GM21786 (cell line): ENCODE results near the gene CACNA2D1.

ENCODE experiments used
- ATAC-seq: cut with Tn5 transposase; IDR thresholded peaks from one replicate; pipeline ENCODE4 v1.9.1; 2021; ENCODE audit not compliant: unreplicated experiment

The CACNA2D1 gene

GRCh38 chr7:82347808-82348207 lies 95.8 kb downstream of the CACNA2D1 start:
- no peak for ATAC-seq

GRCh38 chr7:82345886-82346285 lies 97.7 kb downstream of the CACNA2D1 start:
- no peak for ATAC-seq

GRCh38 chr7:82343716-82344115 lies 99.9 kb downstream of the CACNA2D1 start:
- ATAC-seq, result no peak

- ATAC-seq, result no peak
Measured at GRCh38 chr7:82339958-82340357, 103.6 kb downstream of the CACNA2D1 start.

- no peak for ATAC-seq
Measured at GRCh38 chr7:82335927-82336326, 107.7 kb downstream of the CACNA2D1 start.

GRCh38 chr7:82335001-82335400 lies 108.6 kb downstream of the CACNA2D1 start:
- no peak for ATAC-seq

GRCh38 chr7:82331234-82331633 lies 112.3 kb downstream of the CACNA2D1 start:
- ATAC-seq, result no peak

GRCh38 chr7:82330706-82331215 lies 112.8 kb downstream of the CACNA2D1 start:
- no peak for ATAC-seq

- no peak for ATAC-seq
Measured at GRCh38 chr7:82327898-82328297, 115.7 kb downstream of the CACNA2D1 start.

- no peak for ATAC-seq
Measured at GRCh38 chr7:82325416-82325815, 118.2 kb downstream of the CACNA2D1 start.

GRCh38 chr7:82323806-82324205 lies 119.8 kb downstream of the CACNA2D1 start:
- no peak for ATAC-seq

- no peak for ATAC-seq
Measured at GRCh38 chr7:82319674-82320118, 123.9 kb downstream of the CACNA2D1 start.

GRCh38 chr7:82318786-82319185 lies 124.8 kb downstream of the CACNA2D1 start:
- no peak for ATAC-seq

- no peak for ATAC-seq
Measured at GRCh38 chr7:82317760-82318159, 125.8 kb downstream of the CACNA2D1 start.

GRCh38 chr7:82317257-82317721 lies 126.3 kb downstream of the CACNA2D1 start:
- ATAC-seq, result no peak

- no peak for ATAC-seq
Measured at GRCh38 chr7:82313269-82313668, 130.3 kb downstream of the CACNA2D1 start.

GRCh38 chr7:82312646-82313045 lies 130.9 kb downstream of the CACNA2D1 start:
- no peak for ATAC-seq

GRCh38 chr7:82305347-82306005 lies 138.1 kb downstream of the CACNA2D1 start:
- no peak for ATAC-seq

- ATAC-seq, result no peak
Measured at GRCh38 chr7:82294865-82295264, 148.7 kb downstream of the CACNA2D1 start.

GRCh38 chr7:82294382-82294784 lies 149.2 kb downstream of the CACNA2D1 start:
- no peak for ATAC-seq

GRCh38 chr7:82293467-82293866 lies 150.1 kb downstream of the CACNA2D1 start:
- ATAC-seq, result no peak

GRCh38 chr7:82291931-82292330 lies 151.6 kb downstream of the CACNA2D1 start:
- ATAC-seq, result no peak

- ATAC-seq, result no peak
Measured at GRCh38 chr7:82289889-82290288, 153.7 kb downstream of the CACNA2D1 start.
